Activated CD4-positive, alpha-beta T cell treated with anti-CD3 and anti-CD28 coated beads, Interleukin-2, amount 10 ng/mL, durations not matched to agents 24 days and 14 days (primary cell): ENCODE data around the gene SCNM1. TPM values are rescaled to one million over a fixed set of nuclear protein-coding genes. Genes with fewer than 3 reads are reported as not detected.
A peak's percentile ranks its signal among the peaks of the same experiment; 100 is the strongest.

ENCODE experiments used
- DNase-seq: peaks from one replicate; pipeline ENCODE4 v3.0.0; 2022
- H3K27ac Mint-ChIP-seq: one replicate; pipeline ENCODE4 v1.8.0; 2022; ENCODE audit warnings: mild to moderate bottlenecking, mixed read lengths
- H3K27me3 Mint-ChIP-seq: one replicate; pipeline ENCODE4 v1.8.0; 2022; ENCODE audit warnings: mixed read lengths
- H3K36me3 Mint-ChIP-seq: one replicate; pipeline ENCODE4 v1.8.0; 2022; ENCODE audit warnings: low read depth, mild to moderate bottlenecking, mixed read lengths
- H3K4me1 Mint-ChIP-seq: one replicate; pipeline ENCODE4 v1.8.0; 2021; ENCODE audit warnings: mixed read lengths
- H3K4me3 Mint-ChIP-seq: one replicate; pipeline ENCODE4 v1.8.0; 2022; ENCODE audit warnings: mild to moderate bottlenecking, moderate library complexity, mixed read lengths
- H3K9me3 Mint-ChIP-seq: one replicate; pipeline ENCODE4 v1.8.0; 2021; ENCODE audit warnings: mixed read lengths
- intact Hi-C: fragments of 100-400 bp; cut with micrococcal nuclease; formaldehyde crosslinking; loops from one replicate; pipeline ENCODE4 v1.15.1; 2023
- total RNA-seq: library from RNA; stranded (reverse); gene quantifications from 2 replicates; pipeline ENCODE4 v1.2.3, GENCODE V29; 2022

Gene SCNM1
- total RNA-seq, 1 donor from 2014 or later: 100 TPM

GRCh38 chr1:151142411-151143056 lies 23.4 kb upstream of the SCNM1 start:
- Mint-ChIP-seq H3K27ac (no peak overlapping the region), H3K4me1 (peaks cover 12% of the 10 kb centered on the region), H3K4me3 (no peak overlapping the region), H3K27me3 (peaks cover 10% of the 10 kb centered on the region), H3K9me3 (no peaks in the 10 kb centered on the region), H3K36me3 (no peaks in the 10 kb centered on the region)
- intact Hi-C loops: no loop called here
- DNase-seq: no peak

DNA sequence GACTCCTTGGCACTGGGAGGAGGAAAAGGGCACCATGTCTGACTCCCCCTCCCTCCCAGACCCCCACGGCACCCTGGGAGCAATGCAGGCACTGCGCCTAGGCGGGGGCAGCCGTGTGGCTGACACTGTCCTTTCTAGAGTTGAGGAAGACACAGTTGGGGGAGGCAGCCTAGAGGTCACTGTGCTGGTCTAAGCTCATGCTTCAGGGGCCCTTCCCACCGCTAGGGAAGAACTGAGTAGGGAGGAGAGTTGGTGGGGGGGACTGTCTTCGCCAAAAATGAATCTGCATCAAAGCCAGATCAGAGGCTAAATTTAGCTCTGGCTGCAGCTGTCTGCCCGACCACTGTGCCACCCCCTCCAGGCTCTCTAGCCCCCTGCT lies 22.9 kb upstream of the SCNM1 start:
- no peak overlapping the region for H3K27ac Mint-ChIP-seq
- intact Hi-C loops: no loop called here
- no peak overlapping the region for H3K4me3 Mint-ChIP-seq
- H3K9me3 Mint-ChIP-seq: no peaks in the 10 kb centered on the region
- no peaks in the 10 kb centered on the region for H3K36me3 Mint-ChIP-seq
- peaks cover 13% of the 10 kb centered on the region for H3K27me3 Mint-ChIP-seq
- no peak for DNase-seq
- peaks cover 14% of the 10 kb centered on the region for H3K4me1 Mint-ChIP-seq

GRCh38 chr1:151143986-151144385 lies 22.0 kb upstream of the SCNM1 start:
- peaks cover 14% of the 10 kb centered on the region for H3K4me1 Mint-ChIP-seq
- intact Hi-C loops: no loop called here
- no peaks in the 10 kb centered on the region for H3K9me3 Mint-ChIP-seq
- no peak overlapping the region for H3K4me3 Mint-ChIP-seq
- DNase-seq: no peak
- no peak overlapping the region for H3K27ac Mint-ChIP-seq
- peaks cover 16% of the 10 kb centered on the region for H3K27me3 Mint-ChIP-seq
- H3K36me3 Mint-ChIP-seq: no peaks in the 10 kb centered on the region

GRCh38 chr1:151144474-151145303 lies 21.3 kb upstream of the SCNM1 start:
- Mint-ChIP-seq H3K36me3 (no peaks in the 10 kb centered on the region), H3K27ac (no peak overlapping the region), H3K4me3 (no peak overlapping the region), H3K27me3 (peaks cover 16% of the 10 kb centered on the region), H3K4me1 (peaks cover 14% of the 10 kb centered on the region), H3K9me3 (no peaks in the 10 kb centered on the region)
- intact Hi-C loops: no loop called here
- DNase-seq: peak; percentile 60

- Mint-ChIP-seq H3K27me3 (peaks cover 18% of the 10 kb centered on the region), H3K27ac (no peak overlapping the region)
Measured at GRCh38 chr1:151145304-151146071, 20.5 kb upstream of the SCNM1 start.

GRCh38 chr1:151146072-151146411 lies 19.9 kb upstream of the SCNM1 start:
- intact Hi-C loops: loop anchor here (1.0 to 2.0 kb wide), 2 partner anchors 10 to 15 kb away; partner anchors contain the start of gene TNFAIP8L2
- peaks cover 14% of the 10 kb centered on the region for H3K4me1 Mint-ChIP-seq
- no peaks in the 10 kb centered on the region for H3K9me3 Mint-ChIP-seq
- H3K36me3 Mint-ChIP-seq: no peaks in the 10 kb centered on the region
- peak overlapping the region; percentile 90 for H3K4me3 Mint-ChIP-seq
- H3K27me3 Mint-ChIP-seq: peaks cover 18% of the 10 kb centered on the region
- H3K27ac Mint-ChIP-seq: no peak overlapping the region
- DNase-seq: no peak

More at GRCh38 chr1:151145304-151146071, 20.5 kb upstream of the SCNM1 start:
- Mint-ChIP-seq H3K4me1 (peaks cover 14% of the 10 kb centered on the region), H3K9me3 (no peaks in the 10 kb centered on the region), H3K4me3 (peak overlapping the region; percentile 90), H3K36me3 (no peaks in the 10 kb centered on the region)
- DNase-seq: peak; percentile 78
- intact Hi-C loops: loop anchor here (1.0 to 2.0 kb wide), 2 partner anchors 11 to 15 kb away; partner anchors contain the start of gene TNFAIP8L2

DNA sequence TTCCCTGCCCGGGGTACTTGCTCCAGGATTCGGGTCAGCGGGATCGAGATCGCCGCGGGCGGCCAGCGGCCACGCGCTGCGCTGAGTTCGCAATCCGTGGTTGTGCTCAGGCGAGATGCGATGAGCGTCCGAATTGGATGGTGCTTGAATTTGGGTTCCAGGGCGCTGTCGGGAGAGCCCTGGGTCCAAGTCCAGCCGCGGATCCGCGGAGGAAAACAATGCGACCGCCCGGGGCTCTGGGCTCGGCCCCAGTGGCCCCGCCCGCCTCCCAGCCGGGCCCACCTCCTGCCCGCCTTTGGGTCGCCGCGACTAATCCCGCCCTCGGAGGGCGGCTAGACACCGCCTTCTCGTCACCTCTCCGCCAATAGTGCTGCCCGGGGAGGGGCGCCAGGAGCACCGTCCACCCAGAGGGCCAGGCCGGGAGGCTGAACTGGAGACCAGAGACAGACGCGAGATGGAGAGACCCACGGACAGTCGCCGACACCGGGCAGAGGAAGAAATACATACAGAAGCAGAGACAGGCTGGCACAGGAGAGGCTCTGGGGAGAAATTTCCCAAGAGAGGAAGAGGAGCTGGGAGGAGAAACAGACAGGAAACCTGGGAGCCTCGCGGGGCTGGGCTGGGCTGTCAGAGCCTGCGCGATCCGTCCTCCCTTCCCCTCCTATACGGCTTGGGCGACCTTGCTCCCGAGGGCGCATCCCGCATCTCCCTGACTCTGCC lies 19.4 kb upstream of the SCNM1 start, which contains the start of gene SEMA6C:
Gene SEMA6C, minus strand, starts transcription at position 220 of the 720 bp plus-strand sequence. CDS start 4,010 bp downstream, outside the sequence.
- peak within 1 kb of the TSS; percentile 64 for H3K27ac Mint-ChIP-seq
- peak; percentile 98 for DNase-seq
- intact Hi-C loops: loop anchor here (1.0 to 2.0 kb wide), 2 partner anchors 10 to 16 kb away; partner anchors contain the start of gene TNFAIP8L2
- no peaks in the 10 kb centered on the region for H3K9me3 Mint-ChIP-seq
- no peaks in the 10 kb centered on the region for H3K36me3 Mint-ChIP-seq
- peak within 1 kb of the TSS; percentile 90 for H3K4me3 Mint-ChIP-seq
- H3K27me3 Mint-ChIP-seq: peaks cover 18% of the 10 kb centered on the region
- H3K4me1 Mint-ChIP-seq: peaks cover 14% of the 10 kb centered on the region

- no peaks in the 10 kb centered on the region for H3K36me3 Mint-ChIP-seq
- H3K4me3 Mint-ChIP-seq: peak overlapping the region; percentile 90
- intact Hi-C loops: loop anchor here (2.0 kb wide), 1 partner anchor 16 kb away; no protein-coding TSS in a partner anchor
- peaks cover 14% of the 10 kb centered on the region for H3K4me1 Mint-ChIP-seq
- no peak for DNase-seq
- no peaks in the 10 kb centered on the region for H3K9me3 Mint-ChIP-seq
- peaks cover 18% of the 10 kb centered on the region for H3K27me3 Mint-ChIP-seq
- H3K27ac Mint-ChIP-seq: peak overlapping the region; percentile 64
Measured at GRCh38 chr1:151147132-151147503, 18.8 kb upstream of the SCNM1 start.

- Mint-ChIP-seq H3K36me3 (no peaks in the 10 kb centered on the region), H3K27ac (no peak overlapping the region), H3K27me3 (peaks cover 18% of the 10 kb centered on the region), H3K4me3 (peak overlapping the region; percentile 90), H3K4me1 (peaks cover 14% of the 10 kb centered on the region), H3K9me3 (no peaks in the 10 kb centered on the region)
- intact Hi-C loops: loop anchor here (2.0 kb wide), 1 partner anchor 17 kb away; no protein-coding TSS in a partner anchor
- DNase-seq: no peak
Measured at GRCh38 chr1:151147665-151148064, 18.3 kb upstream of the SCNM1 start.

DNA sequence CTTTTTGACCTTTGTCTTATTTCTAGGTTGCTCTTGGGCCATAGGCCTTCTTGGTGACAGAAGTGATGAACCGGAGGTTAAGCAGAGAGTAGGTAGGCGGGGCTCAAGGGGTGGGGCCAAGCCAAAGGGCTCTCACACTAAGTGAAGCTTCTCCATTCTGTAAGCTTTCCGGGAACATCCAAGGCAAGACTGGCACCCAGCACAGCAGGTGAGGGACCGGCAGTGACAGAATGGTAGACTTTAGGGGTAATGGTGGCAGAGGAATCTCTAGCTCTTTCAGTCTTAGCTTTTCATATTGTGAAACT lies 9.5 kb upstream of the SCNM1 start, which contains the start of gene TNFAIP8L2:
Gene TNFAIP8L2, plus strand, starts transcription at position 135 of the 305 bp plus-strand sequence. CDS start 2,049 bp downstream, outside the sequence.
- intact Hi-C loops: loop anchor here (1.0 to 5.0 kb wide), 9 partner anchors 9 to 594 kb away; partner anchors contain the start of genes CDC42SE1, LYSMD1, PIP5K1A and SEMA6C
- Mint-ChIP-seq H3K27ac (peak within 1 kb of the TSS; percentile 96), H3K27me3 (no peaks in the 10 kb centered on the region), H3K9me3 (no peaks in the 10 kb centered on the region), H3K4me3 (peak within 1 kb of the TSS; percentile 97), H3K4me1 (peaks cover 42% of the 10 kb centered on the region), H3K36me3 (peaks cover 41% of the 10 kb centered on the region)
- peak; percentile 94 for DNase-seq

DNA sequence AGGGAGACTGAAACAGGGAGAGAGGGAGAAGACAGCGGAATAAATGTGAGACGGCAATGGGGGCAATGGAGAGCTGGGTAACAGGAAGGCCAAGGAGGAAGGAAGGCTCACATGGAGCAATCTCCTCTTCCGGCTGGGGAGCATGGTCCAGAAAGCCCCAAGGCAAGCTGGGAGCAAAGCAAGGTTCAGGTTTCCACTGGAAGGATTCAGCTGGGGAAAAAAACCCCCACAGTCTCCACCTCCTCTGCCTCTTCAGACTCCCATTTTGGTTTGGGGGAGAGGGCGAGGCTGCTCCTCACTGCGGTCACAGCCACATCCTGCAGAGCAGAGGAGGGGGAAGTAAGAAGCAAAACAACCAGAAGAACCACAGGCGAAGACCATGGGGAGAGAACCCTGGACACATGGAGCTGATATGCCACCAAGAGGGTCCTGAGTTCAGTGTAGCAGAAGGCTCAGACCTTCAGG lies 8.8 kb upstream of the SCNM1 start:
- intact Hi-C loops: loop anchor here (1.0 to 5.0 kb wide), 5 partner anchors 26 to 595 kb away; partner anchors contain the start of genes CDC42SE1, PIP5K1A and PRUNE1
- peak; percentile 92 for DNase-seq
- Mint-ChIP-seq H3K36me3 (peaks cover 46% of the 10 kb centered on the region), H3K27ac (peak overlapping the region; percentile 96), H3K27me3 (no peaks in the 10 kb centered on the region), H3K4me1 (peaks cover 47% of the 10 kb centered on the region), H3K9me3 (no peaks in the 10 kb centered on the region), H3K4me3 (peak overlapping the region; percentile 97)

DNA sequence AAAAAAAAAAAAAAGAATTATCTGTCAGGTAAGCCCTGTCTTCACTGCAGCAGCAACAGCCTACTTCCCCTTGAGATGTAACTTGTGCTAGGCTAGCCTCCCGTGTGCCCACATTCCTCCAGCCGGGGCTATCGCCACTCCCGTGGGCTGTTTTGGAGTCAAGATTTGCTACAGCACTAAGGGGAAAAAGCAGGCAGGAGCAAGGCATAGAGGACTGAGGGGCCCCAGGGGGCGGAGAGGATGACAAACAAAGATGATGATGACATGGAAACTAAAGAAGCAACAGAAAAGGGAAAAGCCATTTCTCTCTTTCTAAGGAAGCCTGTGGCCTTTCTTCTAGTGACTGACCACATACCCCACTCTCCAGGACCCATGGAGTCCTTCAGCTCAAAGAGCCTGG lies 7.6 kb upstream of the SCNM1 start:
- H3K36me3 Mint-ChIP-seq: peaks cover 52% of the 10 kb centered on the region
- peaks cover 54% of the 10 kb centered on the region for H3K4me1 Mint-ChIP-seq
- no peaks in the 10 kb centered on the region for H3K9me3 Mint-ChIP-seq
- H3K27me3 Mint-ChIP-seq: no peaks in the 10 kb centered on the region
- intact Hi-C loops: loop anchor here (5.0 kb wide), 2 partner anchors 101 to 596 kb away; partner anchors contain the start of gene CDC42SE1
- DNase-seq: peak; percentile 78
- H3K4me3 Mint-ChIP-seq: peak overlapping the region; percentile 97
- H3K27ac Mint-ChIP-seq: peak overlapping the region; percentile 96
